ENCODE measurements around the gene ABITRAM.

DNA sequence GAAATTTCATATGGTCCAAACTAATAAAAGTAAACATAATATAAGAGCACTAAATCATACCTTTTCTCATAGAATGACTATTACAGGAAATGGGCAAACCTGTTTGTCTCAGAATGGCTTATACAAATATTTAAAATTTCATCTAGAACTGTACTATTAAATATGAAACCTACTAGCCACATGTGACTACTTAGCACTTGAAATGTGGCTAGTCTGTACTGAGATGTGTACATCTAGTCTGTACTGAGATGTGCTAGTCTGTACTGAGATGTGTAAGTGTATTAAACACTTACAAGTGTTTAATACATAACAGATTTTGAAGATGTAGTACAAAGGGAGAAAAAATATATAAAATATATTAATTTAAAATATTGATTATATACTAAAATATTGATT lies 22.4 kb downstream of the ABITRAM start:
- TF ChIP-seq CTCF (IDR thresholded peaks at IDR 0.05) (no peak), POLR2AphosphoS5 (IDR thresholded peaks at IDR 0.05) (no peak), POLR2A (IDR thresholded peaks at IDR 0.05; ENCODE audit: low read depth) (no peak), EP300 (IDR thresholded peaks at IDR 0.05) (no peak)
